Skin of body (tissue), 2 donors: Measurements from ENCODE around the gene F8A1. TPM values are rescaled to one million over a fixed set of nuclear protein-coding genes. Genes with fewer than 3 reads are reported as not detected.

Experiments used
- small RNA-seq: library from RNA; depleted of rRNA; stranded (forward); fragments of <200 nt; gene quantifications from one replicate; pipeline ENCODE3, GENCODE V24; 2014; ENCODE audit warnings: low replicate concordance
- total RNA-seq: library from RNA; depleted of rRNA; stranded (reverse); fragments of >200 nt; gene quantifications from one replicate; pipeline ENCODE4 v1.2.3, GENCODE V29; 2014

F8A1 gene
- total RNA-seq, 1 donor from 2014 or later, result 1.4 TPM

Small RNAs within 50 kb of the gene (small RNA-seq; reads per million reads assigned to genes)
- not detected for gene MIR1184-1

Other genes with a start within 250 kb of the F8A1 start
- gene CTAG2, start 232.8 kb upstream of the F8A1 start, total RNA-seq, result not detected
- 4.5 TPM for gene GAB3, start 135.3 kb upstream of the F8A1 start, total RNA-seq
- 27.2 TPM for gene DKC1, start 123.5 kb upstream of the F8A1 start, total RNA-seq
- 34.6 TPM for gene MPP1, start 80.9 kb upstream of the F8A1 start, total RNA-seq
- not detected for gene SMIM9, start 51.7 kb upstream of the F8A1 start, total RNA-seq
- gene F8, start 136.4 kb downstream of the F8A1 start, total RNA-seq, result 3.1 TPM
- 32.3 TPM for gene FUNDC2, start 140.5 kb downstream of the F8A1 start, total RNA-seq
- 6.1 TPM for gene CMC4, start 184.8 kb downstream of the F8A1 start, total RNA-seq
- gene MTCP1, start 184.8 kb downstream of the F8A1 start, total RNA-seq, result 15.7 TPM
- gene BRCC3, start 185.2 kb downstream of the F8A1 start, total RNA-seq, result 12.1 TPM